ENCODE measurements around the gene NRXN3.

- TF ChIP-seq RAD21 (IDR thresholded peaks at IDR 0.05; ENCODE audit: low read length) = no peak
- TF ChIP-seq TCF12 (IDR thresholded peaks at IDR 0.05) = no peak
Observed at GRCh38 chr14:78698991-78699390, 528.8 kb downstream of the NRXN3 start.

All from SK-N-SH (cell line).